ENCODE data around the gene F12.
"Not testable (repeated sequence)": the region's sequence is repeated elsewhere in the genome, so short reads cannot be mapped to it uniquely, and the experiment has no call there.

F12 gene

GRCh38 chr5:177362292-177362609, 47.1 kb downstream of the F12 start:
- H3K9me3 ChIP-seq (ENCODE audit: control insufficient read depth in 5 of 5, low read length in 5 of 5): no peaks in the 10 kb centered on the region
- H3K4me1 ChIP-seq (ENCODE audit: control insufficient read depth in 5 of 5, insufficient read depth in 5 of 5, low read length in 5 of 5): peaks cover 0 to 58% (median 36%) of the 10 kb centered on the region in 5 donors
- H3K4me3 ChIP-seq (ENCODE audit: low read depth in 1 of 5, low read length in 5 of 5): peak overlapping the region in 1 of 5 donors; percentile 63
- no peaks in the 10 kb centered on the region for H3K36me3 ChIP-seq (ENCODE audit: control insufficient read depth in 5 of 5, insufficient read depth in 5 of 5, low read length in 5 of 5)
- H3K27ac ChIP-seq (ENCODE audit: low read depth, low read length): no peak overlapping the region
- no peak overlapping the region for H3K9ac ChIP-seq (ENCODE audit: low read length in 5 of 5)
- peaks cover 0 to 12% (median 9%) of the 10 kb centered on the region in 5 donors for H3K27me3 ChIP-seq (ENCODE audit: control insufficient read depth in 5 of 5, insufficient read depth in 4 of 5, low read length in 5 of 5)

- H3K27ac ChIP-seq (ENCODE audit: low read depth, low read length): no peak overlapping the region
- peaks cover 0 to 59% (median 38%) of the 10 kb centered on the region in 5 donors for H3K4me1 ChIP-seq (ENCODE audit: control insufficient read depth in 5 of 5, insufficient read depth in 5 of 5, low read length in 5 of 5)
- H3K4me3 ChIP-seq (ENCODE audit: low read depth in 1 of 5, low read length in 5 of 5): no peak overlapping the region
- H3K9me3 ChIP-seq (ENCODE audit: control insufficient read depth in 5 of 5, low read length in 5 of 5): no peaks in the 10 kb centered on the region
- H3K27me3 ChIP-seq (ENCODE audit: control insufficient read depth in 5 of 5, insufficient read depth in 4 of 5, low read length in 5 of 5): peaks cover 0 to 12% (median 9%) of the 10 kb centered on the region in 5 donors
- no peaks in the 10 kb centered on the region for H3K36me3 ChIP-seq (ENCODE audit: control insufficient read depth in 5 of 5, insufficient read depth in 5 of 5, low read length in 5 of 5)
- no peak overlapping the region for H3K9ac ChIP-seq (ENCODE audit: low read length in 5 of 5)
Observed at GRCh38 chr5:177361418-177362291, 47.7 kb downstream of the F12 start.

- not testable (repeated sequence) for H3K9me3 ChIP-seq (ENCODE audit: control insufficient read depth in 5 of 5, low read length in 5 of 5); H3K36me3 ChIP-seq (ENCODE audit: control insufficient read depth in 5 of 5, insufficient read depth in 5 of 5, low read length in 5 of 5); H3K9ac ChIP-seq (ENCODE audit: low read length in 5 of 5); H3K27ac ChIP-seq (ENCODE audit: low read depth, low read length); H3K4me3 ChIP-seq (ENCODE audit: low read depth in 1 of 5, low read length in 5 of 5)
- Histone ChIP-seq H3K4me1 (ENCODE audit: control insufficient read depth in 5 of 5, insufficient read depth in 5 of 5, low read length in 5 of 5) (peaks cover 0 to 58% (median 31%) of the 10 kb centered on the region in 5 donors), H3K27me3 (ENCODE audit: control insufficient read depth in 5 of 5, insufficient read depth in 4 of 5, low read length in 5 of 5) (peaks cover 0 to 12% (median 9%) of the 10 kb centered on the region in 5 donors)
Observed at GRCh38 chr5:177360740-177361139, 48.6 kb downstream of the F12 start.

GRCh38 chr5:177359860-177360259, 49.5 kb downstream of the F12 start:
- Histone ChIP-seq H3K36me3 (ENCODE audit: control insufficient read depth in 5 of 5, insufficient read depth in 5 of 5, low read length in 5 of 5) (no peaks in the 10 kb centered on the region), H3K4me1 (ENCODE audit: control insufficient read depth in 5 of 5, insufficient read depth in 5 of 5, low read length in 5 of 5) (peaks cover 0 to 60% (median 32%) of the 10 kb centered on the region in 5 donors), H3K4me3 (ENCODE audit: low read depth in 1 of 5, low read length in 5 of 5) (no peak overlapping the region), H3K9ac (ENCODE audit: low read length in 5 of 5) (no peak overlapping the region), H3K9me3 (ENCODE audit: control insufficient read depth in 5 of 5, low read length in 5 of 5) (peaks cover 0 to 3% (median 0%) of the 10 kb centered on the region in 5 donors), H3K27ac (ENCODE audit: low read depth, low read length) (no peak overlapping the region), H3K27me3 (ENCODE audit: control insufficient read depth in 5 of 5, insufficient read depth in 4 of 5, low read length in 5 of 5) (peaks cover 0 to 12% (median 9%) of the 10 kb centered on the region in 5 donors)

- H3K36me3 ChIP-seq (ENCODE audit: control insufficient read depth in 5 of 5, insufficient read depth in 5 of 5, low read length in 5 of 5): no peaks in the 10 kb centered on the region
- H3K9me3 ChIP-seq (ENCODE audit: control insufficient read depth in 5 of 5, low read length in 5 of 5): peaks cover 0 to 3% (median 0%) of the 10 kb centered on the region in 5 donors
- H3K4me1 ChIP-seq (ENCODE audit: control insufficient read depth in 5 of 5, insufficient read depth in 5 of 5, low read length in 5 of 5): peaks cover 0 to 60% (median 33%) of the 10 kb centered on the region in 5 donors
- H3K27me3 ChIP-seq (ENCODE audit: control insufficient read depth in 5 of 5, insufficient read depth in 4 of 5, low read length in 5 of 5): peaks cover 0 to 12% (median 9%) of the 10 kb centered on the region in 5 donors
- no peak overlapping the region for H3K27ac ChIP-seq (ENCODE audit: low read depth, low read length)
- no peak overlapping the region for H3K9ac ChIP-seq (ENCODE audit: low read length in 5 of 5)
- no peak overlapping the region for H3K4me3 ChIP-seq (ENCODE audit: low read depth in 1 of 5, low read length in 5 of 5)
Observed at GRCh38 chr5:177359451-177359851, 49.9 kb downstream of the F12 start.

GRCh38 chr5:177358370-177358819, 51.0 kb downstream of the F12 start:
- H3K27ac ChIP-seq (ENCODE audit: low read depth, low read length): no peak overlapping the region
- peak overlapping the region; percentile 37 to 63 (median 44) for H3K4me3 ChIP-seq (ENCODE audit: low read depth in 1 of 5, low read length in 5 of 5)
- no peaks in the 10 kb centered on the region for H3K36me3 ChIP-seq (ENCODE audit: control insufficient read depth in 5 of 5, insufficient read depth in 5 of 5, low read length in 5 of 5)
- peaks cover 0 to 56% (median 29%) of the 10 kb centered on the region in 5 donors for H3K4me1 ChIP-seq (ENCODE audit: control insufficient read depth in 5 of 5, insufficient read depth in 5 of 5, low read length in 5 of 5)
- peaks cover 0 to 3% (median 0%) of the 10 kb centered on the region in 5 donors for H3K9me3 ChIP-seq (ENCODE audit: control insufficient read depth in 5 of 5, low read length in 5 of 5)
- peaks cover 0 to 12% (median 9%) of the 10 kb centered on the region in 5 donors for H3K27me3 ChIP-seq (ENCODE audit: control insufficient read depth in 5 of 5, insufficient read depth in 4 of 5, low read length in 5 of 5)
- H3K9ac ChIP-seq (ENCODE audit: low read length in 5 of 5): peak overlapping the region in 3 of 5 donors; percentile 4 to 50 (median 26)

GRCh38 chr5:177357459-177358351, 51.7 kb downstream of the F12 start, which contains the start of gene RGS14:
Gene RGS14 (plus strand): TSS chr5:177357924. CDS start chr5:177358025, 101 bp downstream.
- Histone ChIP-seq H3K4me3 (ENCODE audit: low read depth in 1 of 5, low read length in 5 of 5) (peak within 1 kb of the TSS; percentile 37 to 63 (median 44)), H3K27me3 (ENCODE audit: control insufficient read depth in 5 of 5, insufficient read depth in 4 of 5, low read length in 5 of 5) (peaks cover 0 to 12% (median 9%) of the 10 kb centered on the region in 5 donors), H3K4me1 (ENCODE audit: control insufficient read depth in 5 of 5, insufficient read depth in 5 of 5, low read length in 5 of 5) (peaks cover 0 to 50% (median 23%) of the 10 kb centered on the region in 5 donors), H3K36me3 (ENCODE audit: control insufficient read depth in 5 of 5, insufficient read depth in 5 of 5, low read length in 5 of 5) (no peaks in the 10 kb centered on the region), H3K9ac (ENCODE audit: low read length in 5 of 5) (peak within 1 kb of the TSS in 3 of 5 donors; percentile 4 to 50 (median 26)), H3K9me3 (ENCODE audit: control insufficient read depth in 5 of 5, low read length in 5 of 5) (peaks cover 0 to 3% (median 0%) of the 10 kb centered on the region in 5 donors), H3K27ac (ENCODE audit: low read depth, low read length) (no peak within 1 kb of the TSS)

GRCh38 chr5:177357146-177357458, 52.3 kb downstream of the F12 start:
- Histone ChIP-seq H3K4me1 (ENCODE audit: control insufficient read depth in 5 of 5, insufficient read depth in 5 of 5, low read length in 5 of 5) (peaks cover 0 to 47% (median 21%) of the 10 kb centered on the region in 5 donors), H3K27me3 (ENCODE audit: control insufficient read depth in 5 of 5, insufficient read depth in 4 of 5, low read length in 5 of 5) (peaks cover 0 to 12% (median 9%) of the 10 kb centered on the region in 5 donors), H3K9me3 (ENCODE audit: control insufficient read depth in 5 of 5, low read length in 5 of 5) (peaks cover 0 to 3% (median 0%) of the 10 kb centered on the region in 5 donors), H3K27ac (ENCODE audit: low read depth, low read length) (no peak overlapping the region), H3K36me3 (ENCODE audit: control insufficient read depth in 5 of 5, insufficient read depth in 5 of 5, low read length in 5 of 5) (no peaks in the 10 kb centered on the region), H3K9ac (ENCODE audit: low read length in 5 of 5) (no peak overlapping the region), H3K4me3 (ENCODE audit: low read depth in 1 of 5, low read length in 5 of 5) (peak overlapping the region in 2 of 5 donors; percentile 19 to 63)

- peaks cover 0 to 3% (median 0%) of the 10 kb centered on the region in 5 donors for H3K9me3 ChIP-seq (ENCODE audit: control insufficient read depth in 5 of 5, low read length in 5 of 5)
Observed at GRCh38 chr5:177356746-177357145, 52.6 kb downstream of the F12 start.

More at GRCh38 chr5:177356746-177357145, 52.6 kb downstream of the F12 start:
- Histone ChIP-seq H3K27me3 (ENCODE audit: control insufficient read depth in 5 of 5, insufficient read depth in 4 of 5, low read length in 5 of 5) (peaks cover 0 to 12% (median 9%) of the 10 kb centered on the region in 5 donors), H3K4me3 (ENCODE audit: low read depth in 1 of 5, low read length in 5 of 5) (no peak overlapping the region), H3K4me1 (ENCODE audit: control insufficient read depth in 5 of 5, insufficient read depth in 5 of 5, low read length in 5 of 5) (peaks cover 0 to 46% (median 23%) of the 10 kb centered on the region in 5 donors), H3K27ac (ENCODE audit: low read depth, low read length) (no peak overlapping the region), H3K9ac (ENCODE audit: low read length in 5 of 5) (no peak overlapping the region), H3K36me3 (ENCODE audit: control insufficient read depth in 5 of 5, insufficient read depth in 5 of 5, low read length in 5 of 5) (no peaks in the 10 kb centered on the region)

All from subcutaneous abdominal adipose tissue (tissue), 5 donors.